GM23338 (cell line): ENCODE data around the gene TRHDE.

Experiments used
- CREB1 ChIP-seq: fragments of 250-450 bp; sonication (Bioruptor Pico); IDR thresholded peaks from 2 replicates; pipeline ENCODE4 v1.5.0; 2020; ENCODE audit warnings: low read depth, mild to moderate bottlenecking, moderate library complexity
- EZH2 ChIP-seq: fragments of 200-600 bp; sonication (generic); IDR thresholded peaks from one replicate; pipeline ENCODE4 v1.8.0; 2017; ENCODE audit warnings: antibody characterized with exemption, mild to moderate bottlenecking, low read depth; ENCODE audit not compliant: unreplicated experiment
- EZH2phosphoT487 ChIP-seq: fragments of 200-600 bp; sonication (generic); IDR thresholded peaks from one replicate; pipeline ENCODE4 v1.8.1; 2018; ENCODE audit warnings: antibody characterized with exemption; ENCODE audit not compliant: unreplicated experiment
- JUNB ChIP-seq: IDR thresholded peaks from one replicate; pipeline ENCODE4 v1.6.1; 2016; ENCODE audit warnings: antibody characterized with exemption; ENCODE audit not compliant: unreplicated experiment
- POLR2AphosphoS5 ChIP-seq: IDR thresholded peaks from 2 replicates; pipeline ENCODE4 v1.6.1; 2016; ENCODE audit warnings: antibody characterized with exemption, low read depth
- ZNF114 ChIP-seq: fragments of 250-450 bp; sonication (Bioruptor Pico); IDR thresholded peaks from 2 replicates; pipeline ENCODE4 v1.5.0; 2020; ENCODE audit warnings: mild to moderate bottlenecking, moderate library complexity
- TF ChIP-seq, protein P1 (sequence below), 2 experiments: fragments of 200-600 bp in 1 of 2; sonication (generic) in 1 of 2; conservative IDR thresholded peaks; 2 replicates each; pipeline versions ENCODE4 v1.5.1 to v1.6.1; 2016 to 2017; ENCODE audit warnings: antibody characterized with exemption in 2 of 2, low read depth in 2 of 2, mild to moderate bottlenecking in 2 of 2, moderate library complexity in 1 of 2
- TF ChIP-seq, protein P2 (sequence below): IDR thresholded peaks from one replicate; pipeline ENCODE4 v1.6.1; 2018; ENCODE audit warnings: antibody characterized with exemption; ENCODE audit not compliant: unreplicated experiment
- TF ChIP-seq, protein P3 (sequence below): IDR thresholded peaks from 2 replicates; pipeline ENCODE4 v1.6.1; 2016; ENCODE audit warnings: antibody characterized with exemption

DNA sequence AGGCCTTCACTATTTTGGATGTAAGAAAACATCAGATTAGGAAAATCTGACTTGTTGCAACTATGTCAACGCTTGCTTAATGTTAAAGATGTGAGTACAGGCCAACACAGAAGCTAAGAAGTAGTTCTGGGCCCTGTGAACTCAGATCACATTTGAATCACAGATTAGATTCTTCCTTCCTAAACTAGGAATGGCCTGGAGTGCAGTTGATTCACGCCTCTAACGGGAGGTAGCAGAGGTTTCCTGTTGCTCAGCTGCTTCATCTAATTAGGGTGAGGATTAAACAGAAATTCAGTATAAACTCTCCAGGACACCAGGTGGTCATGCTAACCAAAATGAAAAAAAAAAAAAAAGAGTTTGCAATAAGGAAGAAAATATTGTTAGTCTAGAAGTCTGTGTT is 314.3 kb downstream of the TRHDE start:
- TF ChIP-seq, protein P1, sequence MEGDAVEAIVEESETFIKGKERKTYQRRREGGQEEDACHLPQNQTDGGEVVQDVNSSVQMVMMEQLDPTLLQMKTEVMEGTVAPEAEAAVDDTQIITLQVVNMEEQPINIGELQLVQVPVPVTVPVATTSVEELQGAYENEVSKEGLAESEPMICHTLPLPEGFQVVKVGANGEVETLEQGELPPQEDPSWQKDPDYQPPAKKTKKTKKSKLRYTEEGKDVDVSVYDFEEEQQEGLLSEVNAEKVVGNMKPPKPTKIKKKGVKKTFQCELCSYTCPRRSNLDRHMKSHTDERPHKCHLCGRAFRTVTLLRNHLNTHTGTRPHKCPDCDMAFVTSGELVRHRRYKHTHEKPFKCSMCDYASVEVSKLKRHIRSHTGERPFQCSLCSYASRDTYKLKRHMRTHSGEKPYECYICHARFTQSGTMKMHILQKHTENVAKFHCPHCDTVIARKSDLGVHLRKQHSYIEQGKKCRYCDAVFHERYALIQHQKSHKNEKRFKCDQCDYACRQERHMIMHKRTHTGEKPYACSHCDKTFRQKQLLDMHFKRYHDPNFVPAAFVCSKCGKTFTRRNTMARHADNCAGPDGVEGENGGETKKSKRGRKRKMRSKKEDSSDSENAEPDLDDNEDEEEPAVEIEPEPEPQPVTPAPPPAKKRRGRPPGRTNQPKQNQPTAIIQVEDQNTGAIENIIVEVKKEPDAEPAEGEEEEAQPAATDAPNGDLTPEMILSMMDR (conservative IDR thresholded peaks at IDR 0.05; ENCODE audit: low read depth in 2 of 2), result no peak
- TF ChIP-seq, protein P2, sequence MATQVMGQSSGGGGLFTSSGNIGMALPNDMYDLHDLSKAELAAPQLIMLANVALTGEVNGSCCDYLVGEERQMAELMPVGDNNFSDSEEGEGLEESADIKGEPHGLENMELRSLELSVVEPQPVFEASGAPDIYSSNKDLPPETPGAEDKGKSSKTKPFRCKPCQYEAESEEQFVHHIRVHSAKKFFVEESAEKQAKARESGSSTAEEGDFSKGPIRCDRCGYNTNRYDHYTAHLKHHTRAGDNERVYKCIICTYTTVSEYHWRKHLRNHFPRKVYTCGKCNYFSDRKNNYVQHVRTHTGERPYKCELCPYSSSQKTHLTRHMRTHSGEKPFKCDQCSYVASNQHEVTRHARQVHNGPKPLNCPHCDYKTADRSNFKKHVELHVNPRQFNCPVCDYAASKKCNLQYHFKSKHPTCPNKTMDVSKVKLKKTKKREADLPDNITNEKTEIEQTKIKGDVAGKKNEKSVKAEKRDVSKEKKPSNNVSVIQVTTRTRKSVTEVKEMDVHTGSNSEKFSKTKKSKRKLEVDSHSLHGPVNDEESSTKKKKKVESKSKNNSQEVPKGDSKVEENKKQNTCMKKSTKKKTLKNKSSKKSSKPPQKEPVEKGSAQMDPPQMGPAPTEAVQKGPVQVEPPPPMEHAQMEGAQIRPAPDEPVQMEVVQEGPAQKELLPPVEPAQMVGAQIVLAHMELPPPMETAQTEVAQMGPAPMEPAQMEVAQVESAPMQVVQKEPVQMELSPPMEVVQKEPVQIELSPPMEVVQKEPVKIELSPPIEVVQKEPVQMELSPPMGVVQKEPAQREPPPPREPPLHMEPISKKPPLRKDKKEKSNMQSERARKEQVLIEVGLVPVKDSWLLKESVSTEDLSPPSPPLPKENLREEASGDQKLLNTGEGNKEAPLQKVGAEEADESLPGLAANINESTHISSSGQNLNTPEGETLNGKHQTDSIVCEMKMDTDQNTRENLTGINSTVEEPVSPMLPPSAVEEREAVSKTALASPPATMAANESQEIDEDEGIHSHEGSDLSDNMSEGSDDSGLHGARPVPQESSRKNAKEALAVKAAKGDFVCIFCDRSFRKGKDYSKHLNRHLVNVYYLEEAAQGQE, result no peak
- TF ChIP-seq EZH2 (no peak), EZH2phosphoT487 (no peak), CREB1 (CRISPR knock-in tag) (no peak), JUNB (no peak), POLR2AphosphoS5 (no peak), ZNF114 (CRISPR knock-in tag) (no peak)
- TF ChIP-seq, protein P3, sequence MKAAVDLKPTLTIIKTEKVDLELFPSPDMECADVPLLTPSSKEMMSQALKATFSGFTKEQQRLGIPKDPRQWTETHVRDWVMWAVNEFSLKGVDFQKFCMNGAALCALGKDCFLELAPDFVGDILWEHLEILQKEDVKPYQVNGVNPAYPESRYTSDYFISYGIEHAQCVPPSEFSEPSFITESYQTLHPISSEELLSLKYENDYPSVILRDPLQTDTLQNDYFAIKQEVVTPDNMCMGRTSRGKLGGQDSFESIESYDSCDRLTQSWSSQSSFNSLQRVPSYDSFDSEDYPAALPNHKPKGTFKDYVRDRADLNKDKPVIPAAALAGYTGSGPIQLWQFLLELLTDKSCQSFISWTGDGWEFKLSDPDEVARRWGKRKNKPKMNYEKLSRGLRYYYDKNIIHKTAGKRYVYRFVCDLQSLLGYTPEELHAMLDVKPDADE, result no peak
